Panc1 (cell line): ENCODE results near the gene ASCC2. TPM values are rescaled to one million over a fixed set of nuclear protein-coding genes. Genes with fewer than 3 reads are reported as not detected.

Experiments used
- ATAC-seq: fragments of 200-7000 bp; cut with Tn5 transposase; 2 replicates; pipeline ENCODE4 v1.9.1; 2020; ENCODE audit warnings: mild to moderate bottlenecking, moderate library complexity
- BruUV-seq: library from RNA; stranded (reverse); fragments of 400-500 nt; replicated peaks from 2 replicates; lab custom pipeline; 2021; lab: Mats Ljungman, UMichigan
- CTCF ChIA-PET: fragments of 300-600 bp; sonication (Branson Sonifier 250); formaldehyde crosslinking; loops from one replicate; lab custom pipeline; 2022; ENCODE audit warnings: antibody characterized with exemption; lab: Charles Lee
- POLR2A ChIA-PET: fragments of 300-600 bp; sonication (Branson Sonifier 250); formaldehyde crosslinking; loops from one replicate; lab custom pipeline; 2022; ENCODE audit warnings: antibody characterized with exemption; lab: Charles Lee
- DNase-seq: peaks from one replicate; pipeline ENCODE4 v3.0.0-alpha.2; 2010; ENCODE audit warnings: low read depth, low spot score
- H3K27ac ChIP-seq: 2 replicates; pipeline ENCODE4 v1.5.1; 2011; ENCODE audit warnings: mild to moderate bottlenecking, low read length, inconsistent platforms
- H3K27me3 ChIP-seq: fragments of 200-500 bp; sonication (Bioruptor generic); 2 replicates; pipeline ENCODE4 v1.6.0; 2014; ENCODE audit warnings: low read length, inconsistent platforms; ENCODE audit not compliant: control insufficient read depth, insufficient read depth
- H3K36me3 ChIP-seq: fragments of 200-500 bp; sonication (Bioruptor generic); 2 replicates; pipeline ENCODE4 v1.5.1; 2014; ENCODE audit warnings: inconsistent platforms, mild to moderate bottlenecking, low read length, moderate library complexity; ENCODE audit not compliant: control insufficient read depth, insufficient read depth
- H3K4me1 ChIP-seq: 2 replicates; pipeline ENCODE4 v1.5.1; 2011; ENCODE audit warnings: inconsistent platforms, mild to moderate bottlenecking, low read length, moderate library complexity; ENCODE audit not compliant: control insufficient read depth, insufficient read depth
- H3K4me3 ChIP-seq, 2 experiments: 2 replicates each; pipeline ENCODE4 v1.5.1; 2011 to 2012; ENCODE audit warnings: low read depth in 2 of 2, low read length in 2 of 2, mild to moderate bottlenecking in 2 of 2, inconsistent platforms in 1 of 2, moderate library complexity in 1 of 2
- H3K9me3 ChIP-seq: fragments of 200-500 bp; sonication (Bioruptor generic); 2 replicates; pipeline ENCODE4 v1.5.1; 2014; ENCODE audit warnings: low read depth, mild to moderate bottlenecking, inconsistent platforms, low read length, moderate library complexity; ENCODE audit not compliant: control insufficient read depth, insufficient read depth
- POLR2AphosphoS5 ChIP-seq: IDR thresholded peaks from 2 replicates; pipeline ENCODE4 v1.6.1; 2012; ENCODE audit warnings: mild to moderate bottlenecking, low read depth, low read length, moderate library complexity
- SIN3A ChIP-seq: IDR thresholded peaks from 2 replicates; pipeline ENCODE4 v1.6.1; 2012; ENCODE audit warnings: low read depth, mild to moderate bottlenecking, low read length, moderate library complexity, borderline replicate concordance; ENCODE audit not compliant: insufficient read depth
- TCF7L2 ChIP-seq: IDR thresholded peaks from 2 replicates; pipeline ENCODE4 v1.6.1; 2011; ENCODE audit warnings: mild to moderate bottlenecking, low read depth, low read length, inconsistent platforms
- in situ Hi-C: cut with HindIII; loops from 2 replicates; pipeline ENCODE4 v1.10.0; 2016; ENCODE audit warnings: low sequenced_read_pairs, low pct_unique_long_range_greater_than_20kb
- intact Hi-C: fragments of 100-400 bp; cut with micrococcal nuclease; formaldehyde crosslinking; loops from one replicate; pipeline ENCODE4 v1.10.0; 2022; ENCODE audit not compliant: unreplicated experiment
- total RNA-seq: library from RNA; stranded (reverse); gene quantifications from one replicate; pipeline ENCODE4 v1.2.1, GENCODE V29; 2021; ENCODE audit not compliant: unreplicated experiment
- TF ChIP-seq, protein P1 (sequence below), 2 experiments: IDR thresholded peaks; 2 replicates each; pipeline ENCODE4 v1.6.1; 2011 to 2012; ENCODE audit warnings: low read depth in 2 of 2, control low read depth in 1 of 2, low read length in 1 of 2, mild to moderate bottlenecking in 1 of 2, moderate library complexity in 1 of 2; ENCODE audit not compliant: insufficient read depth in 1 of 2
- TF ChIP-seq, protein P2 (sequence below): fragments of 450-650 bp; IDR thresholded peaks from 2 replicates; pipeline ENCODE4 v1.5.1; 2017; ENCODE audit warnings: mild to moderate bottlenecking

ASCC2 gene
- total RNA-seq, 1 experiment from 2014 or later, result 52.0 TPM

DNA sequence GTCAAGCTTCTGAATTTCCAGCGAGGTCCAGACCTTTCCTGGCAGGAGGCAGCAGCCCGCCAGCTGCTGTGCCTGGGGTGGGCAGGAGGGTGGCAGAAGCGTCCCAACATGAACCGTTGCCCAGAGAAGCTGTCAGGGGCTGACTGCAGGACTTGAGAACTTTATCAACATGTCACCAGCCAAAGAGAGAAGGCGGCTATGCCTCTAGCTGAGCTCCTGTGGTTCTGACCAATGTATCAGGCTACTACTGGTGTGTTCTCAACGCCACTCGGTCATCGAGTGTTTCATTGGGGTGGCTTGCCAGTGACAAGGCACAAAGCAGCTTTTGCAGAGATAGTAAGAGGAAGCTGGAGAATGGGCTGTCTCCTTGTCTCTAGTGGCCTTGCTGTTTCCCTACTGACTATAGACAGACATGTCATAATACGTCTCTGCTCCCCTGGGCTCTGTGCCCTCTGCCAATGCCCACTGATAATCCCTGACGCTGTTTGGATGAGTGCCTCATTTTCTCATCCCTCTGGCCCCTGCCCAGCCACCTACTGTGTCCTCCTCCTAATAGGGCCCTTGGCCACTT, 17.6 kb upstream of the ASCC2 start:
- no peak for TF ChIP-seq SIN3A
- no peak for TF ChIP-seq TCF7L2
- TF ChIP-seq, protein P1, sequence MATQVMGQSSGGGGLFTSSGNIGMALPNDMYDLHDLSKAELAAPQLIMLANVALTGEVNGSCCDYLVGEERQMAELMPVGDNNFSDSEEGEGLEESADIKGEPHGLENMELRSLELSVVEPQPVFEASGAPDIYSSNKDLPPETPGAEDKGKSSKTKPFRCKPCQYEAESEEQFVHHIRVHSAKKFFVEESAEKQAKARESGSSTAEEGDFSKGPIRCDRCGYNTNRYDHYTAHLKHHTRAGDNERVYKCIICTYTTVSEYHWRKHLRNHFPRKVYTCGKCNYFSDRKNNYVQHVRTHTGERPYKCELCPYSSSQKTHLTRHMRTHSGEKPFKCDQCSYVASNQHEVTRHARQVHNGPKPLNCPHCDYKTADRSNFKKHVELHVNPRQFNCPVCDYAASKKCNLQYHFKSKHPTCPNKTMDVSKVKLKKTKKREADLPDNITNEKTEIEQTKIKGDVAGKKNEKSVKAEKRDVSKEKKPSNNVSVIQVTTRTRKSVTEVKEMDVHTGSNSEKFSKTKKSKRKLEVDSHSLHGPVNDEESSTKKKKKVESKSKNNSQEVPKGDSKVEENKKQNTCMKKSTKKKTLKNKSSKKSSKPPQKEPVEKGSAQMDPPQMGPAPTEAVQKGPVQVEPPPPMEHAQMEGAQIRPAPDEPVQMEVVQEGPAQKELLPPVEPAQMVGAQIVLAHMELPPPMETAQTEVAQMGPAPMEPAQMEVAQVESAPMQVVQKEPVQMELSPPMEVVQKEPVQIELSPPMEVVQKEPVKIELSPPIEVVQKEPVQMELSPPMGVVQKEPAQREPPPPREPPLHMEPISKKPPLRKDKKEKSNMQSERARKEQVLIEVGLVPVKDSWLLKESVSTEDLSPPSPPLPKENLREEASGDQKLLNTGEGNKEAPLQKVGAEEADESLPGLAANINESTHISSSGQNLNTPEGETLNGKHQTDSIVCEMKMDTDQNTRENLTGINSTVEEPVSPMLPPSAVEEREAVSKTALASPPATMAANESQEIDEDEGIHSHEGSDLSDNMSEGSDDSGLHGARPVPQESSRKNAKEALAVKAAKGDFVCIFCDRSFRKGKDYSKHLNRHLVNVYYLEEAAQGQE (IDR thresholded peaks at IDR 0.05; ENCODE audit: insufficient read depth in 1 of 2, low read depth in 2 of 2, low read length in 1 of 2), result no peak
- ATAC-seq (no peak), DNase-seq (no peak)
- ChIA-PET CTCF (interaction anchor here (0.6 kb wide), 1 partner anchor 59 kb away, joined by 4 read pairs; no protein-coding TSS in a partner anchor), POLR2A (no interaction called here)
- intact Hi-C loops (no loop called here), in situ Hi-C loops (no loop called here)
- H3K27ac ChIP-seq, result no peak overlapping the region
- no peaks in the 10 kb centered on the region for H3K4me1 ChIP-seq
- H3K27me3 ChIP-seq, result no peaks in the 10 kb centered on the region
- BruUV-seq, result no TSS peak
- H3K9me3 ChIP-seq, result no peaks in the 10 kb centered on the region
- no peaks in the 10 kb centered on the region for H3K36me3 ChIP-seq
- no peak overlapping the region for H3K4me3 ChIP-seq

DNA sequence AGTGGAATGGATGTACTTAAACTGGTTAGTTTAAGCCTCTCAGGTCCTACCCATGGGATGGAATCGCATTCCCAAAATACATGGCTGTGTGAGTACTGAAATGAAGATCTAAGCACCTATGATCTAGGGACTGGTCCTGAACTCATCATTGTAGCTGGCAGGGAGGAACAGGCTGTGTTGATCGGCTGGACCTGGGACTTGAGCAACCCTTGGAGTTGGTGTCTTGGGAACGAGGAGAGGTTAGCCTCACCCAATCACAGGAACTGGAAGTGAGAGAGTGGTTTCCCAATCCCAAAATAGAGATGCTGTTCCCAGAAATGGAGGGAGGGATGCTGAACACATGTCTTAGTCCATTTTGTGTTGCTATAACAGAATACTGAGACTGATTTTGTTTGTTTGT, 16.4 kb upstream of the ASCC2 start:
- TF ChIP-seq TCF7L2 (no peak), POLR2AphosphoS5 (no peak), SIN3A (no peak)
- TF ChIP-seq, protein P2, sequence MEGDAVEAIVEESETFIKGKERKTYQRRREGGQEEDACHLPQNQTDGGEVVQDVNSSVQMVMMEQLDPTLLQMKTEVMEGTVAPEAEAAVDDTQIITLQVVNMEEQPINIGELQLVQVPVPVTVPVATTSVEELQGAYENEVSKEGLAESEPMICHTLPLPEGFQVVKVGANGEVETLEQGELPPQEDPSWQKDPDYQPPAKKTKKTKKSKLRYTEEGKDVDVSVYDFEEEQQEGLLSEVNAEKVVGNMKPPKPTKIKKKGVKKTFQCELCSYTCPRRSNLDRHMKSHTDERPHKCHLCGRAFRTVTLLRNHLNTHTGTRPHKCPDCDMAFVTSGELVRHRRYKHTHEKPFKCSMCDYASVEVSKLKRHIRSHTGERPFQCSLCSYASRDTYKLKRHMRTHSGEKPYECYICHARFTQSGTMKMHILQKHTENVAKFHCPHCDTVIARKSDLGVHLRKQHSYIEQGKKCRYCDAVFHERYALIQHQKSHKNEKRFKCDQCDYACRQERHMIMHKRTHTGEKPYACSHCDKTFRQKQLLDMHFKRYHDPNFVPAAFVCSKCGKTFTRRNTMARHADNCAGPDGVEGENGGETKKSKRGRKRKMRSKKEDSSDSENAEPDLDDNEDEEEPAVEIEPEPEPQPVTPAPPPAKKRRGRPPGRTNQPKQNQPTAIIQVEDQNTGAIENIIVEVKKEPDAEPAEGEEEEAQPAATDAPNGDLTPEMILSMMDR, result no peak
- TF ChIP-seq, protein P1 (IDR thresholded peaks at IDR 0.05; ENCODE audit: insufficient read depth in 1 of 2, low read depth in 2 of 2, low read length in 1 of 2), result no peak
- in situ Hi-C loops, result no loop called here

More for the DNA sequence above, 16.4 kb upstream of the ASCC2 start:
- no peaks in the 10 kb centered on the region for H3K4me1 ChIP-seq
- BruUV-seq, result no TSS peak
- H3K9me3 ChIP-seq, result no peaks in the 10 kb centered on the region
- ChIA-PET CTCF (no interaction called here), POLR2A (no interaction called here)
- ATAC-seq (no peak), DNase-seq (no peak)
- no peak overlapping the region for H3K27ac ChIP-seq
- H3K4me3 ChIP-seq, result no peak overlapping the region
- intact Hi-C loops, result no loop called here
- no peaks in the 10 kb centered on the region for H3K27me3 ChIP-seq
- no peaks in the 10 kb centered on the region for H3K36me3 ChIP-seq
